ENCODE measurements around the gene IGSF23. TPM values are rescaled to one million over a fixed set of nuclear protein-coding genes. Genes with fewer than 3 reads are reported as not detected.

The IGSF23 gene
- total and polyA plus RNA-seq, 2 of the 4 experiments (the other 2 are of a cell fraction): 0.27 TPM; not detected in 1

GRCh38 chr19:44623080-44623479 lies 9.7 kb downstream of the IGSF23 start:
- no TSS peak for BruUV-seq (replicated peaks)
- peak overlapping the region; percentile 98 for H2AK5ac ChIP-seq (ENCODE audit: low read depth, low read length)
- no peak for ATAC-seq (ENCODE audit: low read depth)

More at GRCh38 chr19:44623080-44623479, 9.7 kb downstream of the IGSF23 start:
- in situ Hi-C loops (cut with MboI; ENCODE audit: low sequenced_read_pairs) (no loop called here), intact Hi-C loops (cut with micrococcal nuclease) (no loop called here), dilution Hi-C loops (cut with HindIII; ENCODE audit: low sequenced_read_pairs, unreplicated experiment) (no loop called here)
- Histone ChIP-seq H3K36me3 (ENCODE audit: control insufficient read depth, insufficient read depth, low read length) (no peaks in the 10 kb centered on the region), H3K9me3 (ENCODE audit: control insufficient read depth, insufficient read depth, low read length) (peaks cover 2% of the 10 kb centered on the region; the same call in 1 of the 2 replicates), H3K27me3 (ENCODE audit: control insufficient read depth, insufficient read depth, low read length) (no peaks in the 10 kb centered on the region), H3K4me2 (ENCODE audit: low read depth, low read length) (no peak overlapping the region), H4K91ac (ENCODE audit: insufficient read depth, low read depth, low read length) (peak overlapping the region; percentile 72), H2BK15ac (ENCODE audit: low read depth, low read length) (peak overlapping the region; percentile 90), H4K5ac (ENCODE audit: low read depth, low read length) (peak overlapping the region; percentile 22; the same call in 1 of the 2 replicates), H3K4me1 (ENCODE audit: control insufficient read depth, insufficient read depth, low read length) (peaks cover 15% of the 10 kb centered on the region), H3K79me1 (ENCODE audit: low read depth in 1 of 2, low read length in 2 of 2) (no peaks in the 10 kb centered on the region; a peak in 1 of 4 replicates), H3K23ac (ENCODE audit: low read depth, low read length) (no peak overlapping the region), H3K4ac (ENCODE audit: low read depth, low read length) (peak overlapping the region; percentile 55), H2AK9ac (replicated peaks; ENCODE audit: low read depth, low read length, poor library complexity) (peak overlapping the region; percentile 80), H3K4me3 (ENCODE audit: insufficient read depth, low read depth, low read length) (no peak overlapping the region), H4K8ac (ENCODE audit: low read depth in 2 of 2, low read length in 2 of 2) (peak overlapping the region; percentile 23 to 37; a peak in 1 of 4 replicates), H3K14ac (replicated peaks; ENCODE audit: low read depth, low read length) (peak overlapping the region; percentile 14; the same call in 1 of the 2 replicates), H4K20me1 (ENCODE audit: insufficient read depth, low read length) (no peaks in the 10 kb centered on the region; the same call in 1 of the 2 replicates), H2BK5ac (ENCODE audit: low read depth, low read length, poor library complexity, severe bottlenecking) (no peak overlapping the region), H2BK20ac (ENCODE audit: low read depth, low read length) (peak overlapping the region; percentile 23), H3K18ac (ENCODE audit: low read depth, low read length) (peak overlapping the region; percentile 31; the same call in 1 of the 2 replicates), H3K56ac (ENCODE audit: extremely low read depth, insufficient read depth, low read length) (no peak overlapping the region), H3K27ac (ENCODE audit: insufficient read depth, low read length) (no peak overlapping the region), H2AFZ (replicated peaks; ENCODE audit: low read length, poor library complexity) (peak overlapping the region; percentile 26), H3K9ac (ENCODE audit: low read depth, low read length) (no peak overlapping the region), H2BK120ac (ENCODE audit: low read depth, low read length) (peak overlapping the region; percentile 61), H3K9me1 (ENCODE audit: insufficient read depth, low read length) (peaks cover 19% of the 10 kb centered on the region)
- no peak for TF ChIP-seq MXI1 (IDR thresholded peaks at IDR 0.05; ENCODE audit: borderline replicate concordance, low read depth, low read length)
- TF ChIP-seq RCOR1 (IDR thresholded peaks at IDR 0.05; ENCODE audit: insufficient replicate concordance, low read length): no peak
- no peak for TF ChIP-seq POLR2A (IDR thresholded peaks at IDR 0.05; ENCODE audit: low read depth, low read length)
- TF ChIP-seq USF2 (IDR thresholded peaks at IDR 0.05; ENCODE audit: low read depth, low read length): no peak
- TF ChIP-seq NFE2L2 (IDR thresholded peaks at IDR 0.05; ENCODE audit: low read depth, low read length): peak; percentile 46; the same call in 1 of the 2 replicates
- TF ChIP-seq CEBPB (IDR thresholded peaks at IDR 0.05; ENCODE audit: low read depth, low read length): no peak
- TF ChIP-seq MAZ (IDR thresholded peaks at IDR 0.05; ENCODE audit: borderline replicate concordance, low read depth, low read length): no peak
- ChIA-PET POLR2A (ENCODE audit: unreplicated experiment) (no interaction called here), CTCF (no interaction called here)
- peak; percentile 45 for DNase-seq
- 93% methylated on average over 3 of the region's 5 CpGs; no CpG with 5 or more reads in 1 of the 2 experiments for WGBS, 2 experiments (ENCODE audit: extremely low coverage in 2 of 2, insufficient read length in 1 of 2)

All from IMR-90 (cell line).